HG03095 (cell line): Measurements from ENCODE around the gene KCTD18.

Experiments used
- ATAC-seq: cut with Tn5 transposase; IDR thresholded peaks from one replicate; pipeline ENCODE4 v1.9.1; 2021; ENCODE audit warnings: moderate library complexity; ENCODE audit not compliant: unreplicated experiment

The KCTD18 gene

GRCh38 chr2:200456567-200456966 is 53.3 kb downstream of the KCTD18 start:
- no peak for ATAC-seq

DNA sequence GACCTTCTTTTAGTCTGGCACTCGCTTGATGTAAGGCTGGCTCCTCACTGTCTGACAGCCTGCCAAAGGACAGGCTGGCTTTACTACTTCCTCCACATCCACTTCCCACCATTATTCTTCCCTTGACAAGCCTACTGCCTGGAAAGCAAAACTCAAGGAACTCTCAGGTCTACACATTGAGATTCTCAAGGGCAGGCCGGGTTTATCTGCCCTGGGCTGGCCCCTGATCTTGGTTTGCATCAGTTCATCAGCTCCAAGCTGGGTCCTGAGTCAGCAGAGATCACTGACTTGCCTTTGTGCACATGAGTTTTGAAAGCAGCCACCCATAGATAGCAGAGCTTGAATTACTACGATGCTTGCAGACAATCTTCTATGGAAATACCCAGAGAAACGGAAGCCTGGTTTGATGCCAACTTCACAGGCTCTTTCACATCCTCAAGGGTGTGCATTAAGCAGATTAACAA is 53.9 kb downstream of the KCTD18 start:
- ATAC-seq, result peak; percentile 42

DNA sequence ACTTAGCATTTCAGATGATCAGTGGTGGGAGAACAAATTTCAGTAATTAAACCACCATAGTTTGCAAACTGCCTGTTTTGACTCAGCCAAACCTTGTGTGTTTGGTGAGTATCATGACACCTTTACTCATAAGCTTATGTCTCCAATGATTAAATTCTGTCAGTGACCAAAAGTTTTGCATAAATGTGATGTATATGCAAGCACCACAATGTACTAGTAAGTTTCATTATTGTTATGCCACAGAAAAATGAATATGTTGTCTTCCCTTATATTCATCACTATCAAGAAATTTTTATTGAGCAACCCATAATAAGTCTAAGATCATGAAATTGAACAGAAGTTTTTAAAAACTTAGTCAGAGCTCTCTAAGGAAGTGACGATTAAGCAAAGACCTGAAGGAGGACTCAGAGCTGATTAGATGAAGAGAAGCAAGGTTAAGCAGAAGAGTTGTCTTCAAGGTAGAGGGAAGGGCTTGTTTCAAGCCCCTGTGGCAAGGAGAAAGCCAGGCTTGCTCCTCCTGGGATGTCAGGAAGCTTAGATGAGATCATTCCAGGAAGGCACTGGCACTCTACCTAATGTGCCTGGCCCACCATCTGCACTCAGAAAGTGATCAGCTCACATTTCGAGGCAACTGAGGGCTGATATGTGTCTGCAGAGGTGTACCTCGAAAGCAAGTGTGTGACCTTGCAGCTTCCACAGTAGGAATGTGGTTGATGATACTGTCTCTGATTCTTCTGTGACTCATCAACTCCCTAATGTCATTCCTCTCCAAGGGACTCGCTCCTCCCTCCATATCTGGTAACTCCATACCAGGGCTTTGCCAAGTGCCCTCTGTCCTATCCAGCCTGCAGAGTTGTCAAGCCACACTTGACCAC is 54.7 kb downstream of the KCTD18 start:
- peak; percentile 87 for ATAC-seq

DNA sequence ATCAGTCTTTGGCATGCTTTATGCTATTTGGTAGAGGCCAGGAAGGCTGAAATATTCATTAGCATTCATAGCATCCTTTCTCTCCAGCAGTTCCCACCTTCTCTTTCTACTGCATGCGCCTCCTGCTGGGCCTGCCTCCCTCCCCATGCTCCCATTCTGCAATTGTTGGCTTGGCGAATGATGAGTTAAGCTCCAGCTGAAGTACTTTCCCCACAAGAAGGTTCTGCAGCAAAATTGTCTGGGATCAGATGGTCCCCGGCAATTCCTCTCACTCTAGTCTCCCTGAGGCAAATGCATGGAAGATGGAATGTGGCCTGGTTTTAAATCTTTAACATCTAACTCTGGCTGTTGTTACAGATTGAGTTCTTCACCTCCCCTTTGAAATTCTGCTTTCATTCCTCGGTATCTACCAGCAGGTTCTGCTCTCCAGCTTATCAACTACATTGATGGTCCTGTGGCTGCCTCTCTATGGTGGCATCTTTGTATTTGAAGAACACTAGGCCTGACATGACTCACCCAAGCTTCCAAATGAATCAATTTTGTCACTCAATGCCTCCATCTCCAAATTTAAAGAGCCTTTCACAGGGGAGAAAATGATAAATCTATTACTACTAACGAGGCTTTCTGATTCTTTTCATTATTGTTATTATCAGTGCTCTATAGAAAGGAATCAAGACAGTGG is 55.9 kb downstream of the KCTD18 start:
- no peak for ATAC-seq

DNA sequence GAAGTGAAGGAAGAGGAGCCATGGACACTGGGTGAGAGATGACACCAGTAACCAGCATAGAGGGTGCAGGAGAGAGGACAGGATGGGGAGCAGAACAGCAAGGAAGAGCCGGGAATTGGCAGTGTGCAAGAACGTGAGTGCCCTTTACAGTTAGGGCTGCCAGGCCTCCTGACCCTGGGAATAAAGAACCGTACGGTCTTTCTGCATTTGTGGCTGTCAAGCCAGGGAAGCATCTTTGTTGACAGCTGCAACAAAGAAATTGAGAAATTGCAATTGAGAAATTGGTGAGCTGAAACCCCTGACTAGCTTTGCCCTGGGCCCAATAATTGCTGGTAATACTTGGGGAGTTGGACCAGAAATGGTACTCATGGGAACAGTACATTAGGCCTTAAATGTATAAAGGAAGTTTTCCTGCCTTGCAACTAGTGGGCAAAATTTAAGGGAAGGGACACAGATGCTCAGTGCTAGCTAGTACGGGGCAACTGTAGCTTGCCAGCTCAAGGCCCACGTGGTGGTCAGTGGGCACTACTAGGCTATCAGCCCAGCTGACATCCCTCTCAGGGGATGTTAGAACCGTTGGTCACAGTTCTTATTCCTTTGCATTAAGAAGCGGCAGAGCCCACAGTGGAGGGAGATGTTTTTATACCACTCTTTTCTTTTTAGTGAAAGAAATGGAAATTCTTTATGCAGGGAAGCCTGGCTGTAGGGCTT is 56.6 kb downstream of the KCTD18 start:
- ATAC-seq, result no peak

DNA sequence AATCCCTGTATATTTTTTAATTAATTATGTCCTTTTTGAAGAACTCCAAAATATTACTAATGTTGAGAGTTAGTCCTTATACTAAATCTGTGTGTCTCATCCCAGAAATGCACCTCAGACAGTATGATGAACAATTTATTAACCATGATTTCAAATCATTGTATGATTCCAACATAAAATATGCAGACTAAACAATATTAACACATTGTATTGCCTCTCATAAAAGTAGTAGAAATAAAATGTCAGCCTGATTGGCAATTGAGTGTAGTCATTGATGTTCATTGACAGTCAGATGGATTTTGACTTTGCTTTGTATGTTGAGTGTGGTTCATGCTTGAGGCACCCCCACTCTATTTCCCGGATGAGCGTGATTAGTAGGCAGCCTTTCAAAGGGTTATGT is 57.5 kb downstream of the KCTD18 start:
- no peak for ATAC-seq

GRCh38 chr2:200451511-200451910 is 58.4 kb downstream of the KCTD18 start:
- ATAC-seq, result no peak

- ATAC-seq, result no peak
Observed at GRCh38 chr2:200450288-200450687, 59.6 kb downstream of the KCTD18 start.

DNA sequence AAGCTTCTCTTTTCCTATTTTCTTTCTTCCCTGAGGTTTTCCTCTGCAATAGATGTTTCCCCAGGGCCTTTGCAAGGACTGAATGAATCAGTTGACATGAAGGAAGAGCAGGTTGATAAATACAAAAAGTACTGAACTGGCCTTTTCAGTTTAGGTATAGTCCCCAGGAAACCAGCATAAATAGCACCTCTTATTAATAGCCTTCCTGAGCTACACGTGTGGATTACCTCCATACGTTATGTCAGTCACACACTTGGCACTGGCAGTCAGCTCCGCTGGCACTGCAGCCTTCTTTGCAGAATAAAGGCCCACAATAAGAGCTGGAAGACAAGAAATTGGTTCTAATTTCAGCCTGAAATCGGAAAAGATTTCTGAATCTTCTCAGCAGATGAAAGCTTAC is 60.7 kb downstream of the KCTD18 start:
- ATAC-seq, result no peak

DNA sequence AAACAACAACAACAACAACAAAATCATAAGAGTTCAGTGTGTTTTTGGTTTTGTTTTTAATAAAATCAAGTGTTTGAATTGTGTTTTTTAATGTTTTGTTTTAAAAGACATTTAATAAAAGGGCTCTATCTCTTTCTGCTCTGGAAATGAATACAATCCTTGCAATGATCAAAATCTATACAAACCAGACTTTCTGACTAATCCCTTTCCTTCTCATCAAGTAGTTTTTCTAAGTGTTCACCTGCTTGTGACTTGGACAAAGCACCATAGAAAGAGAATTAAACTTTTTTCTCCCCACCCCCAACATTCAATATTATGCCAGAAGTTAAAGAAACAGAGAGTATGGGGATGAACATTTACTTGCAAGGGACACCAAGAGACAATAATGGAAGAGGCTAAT is 61.4 kb downstream of the KCTD18 start:
- no peak for ATAC-seq

GRCh38 chr2:200447139-200447855 is 62.6 kb downstream of the KCTD18 start:
- no peak for ATAC-seq

DNA sequence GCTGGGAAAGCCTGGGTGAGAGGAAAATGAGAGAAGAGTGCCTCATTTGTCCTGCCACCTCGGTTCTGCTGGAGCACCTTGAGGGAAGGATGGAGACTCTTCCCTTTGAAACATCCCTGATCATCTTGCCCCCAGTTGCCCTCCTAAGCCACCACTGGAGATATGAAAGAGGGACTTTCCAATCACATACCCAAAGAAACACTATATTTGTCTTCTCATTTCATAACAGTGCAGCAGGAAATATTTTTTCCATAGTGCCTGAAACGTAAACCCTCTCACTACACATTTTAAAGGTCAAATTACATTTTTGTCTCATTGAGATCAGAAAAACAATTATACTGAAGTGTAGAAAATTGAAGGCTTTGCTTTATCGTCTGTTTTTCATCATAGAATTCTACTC is 63.3 kb downstream of the KCTD18 start:
- ATAC-seq, result no peak

- no peak for ATAC-seq
Observed at GRCh38 chr2:200445284-200445683, 64.6 kb downstream of the KCTD18 start.

DNA sequence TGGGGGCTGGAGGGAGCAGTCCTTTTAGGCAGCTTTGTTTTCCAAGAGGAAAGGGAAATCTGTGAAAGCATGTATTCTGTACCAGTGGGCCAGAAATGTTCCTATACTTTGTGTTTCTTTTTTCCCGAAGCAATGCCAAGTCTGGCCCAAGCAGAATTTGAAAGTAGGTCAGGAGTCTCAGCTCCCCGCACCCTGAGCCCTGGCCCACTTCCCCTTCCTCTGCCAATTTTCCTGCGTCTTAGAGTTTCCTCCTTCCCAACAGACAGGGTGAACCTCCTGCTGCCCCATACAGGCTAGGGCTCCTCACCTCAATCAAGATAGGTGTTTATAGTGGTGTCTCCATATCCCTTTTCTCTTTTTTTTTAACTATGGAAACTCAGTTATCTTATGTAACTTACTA is 65.3 kb downstream of the KCTD18 start:
- ATAC-seq, result no peak

DNA sequence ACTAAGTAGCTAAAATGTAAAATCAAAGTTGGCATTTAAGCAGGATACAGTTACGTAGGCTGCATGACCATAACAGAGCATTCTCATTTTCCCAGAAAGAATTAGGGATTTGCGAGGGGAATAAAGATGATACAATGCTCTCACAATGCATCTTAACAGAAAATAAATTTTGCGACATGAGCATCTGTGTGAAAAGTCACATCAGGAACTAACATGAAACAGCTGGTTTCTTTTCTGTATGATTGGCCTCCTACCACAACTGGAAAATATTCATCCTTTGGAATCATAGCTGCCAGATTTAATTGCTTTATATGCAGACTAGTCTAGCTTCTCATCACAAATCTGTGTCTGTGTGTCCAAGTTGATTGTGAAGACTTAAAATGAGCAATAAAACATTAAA is 66.0 kb downstream of the KCTD18 start:
- no peak for ATAC-seq

GRCh38 chr2:200443376-200443775 is 66.5 kb downstream of the KCTD18 start:
- no peak for ATAC-seq

- no peak for ATAC-seq
Observed at GRCh38 chr2:200442471-200442870, 67.4 kb downstream of the KCTD18 start.

- no peak for ATAC-seq
Observed at GRCh38 chr2:200439981-200440380, 69.9 kb downstream of the KCTD18 start.
